Measurements from ENCODE around the gene XRCC3.

DNA sequence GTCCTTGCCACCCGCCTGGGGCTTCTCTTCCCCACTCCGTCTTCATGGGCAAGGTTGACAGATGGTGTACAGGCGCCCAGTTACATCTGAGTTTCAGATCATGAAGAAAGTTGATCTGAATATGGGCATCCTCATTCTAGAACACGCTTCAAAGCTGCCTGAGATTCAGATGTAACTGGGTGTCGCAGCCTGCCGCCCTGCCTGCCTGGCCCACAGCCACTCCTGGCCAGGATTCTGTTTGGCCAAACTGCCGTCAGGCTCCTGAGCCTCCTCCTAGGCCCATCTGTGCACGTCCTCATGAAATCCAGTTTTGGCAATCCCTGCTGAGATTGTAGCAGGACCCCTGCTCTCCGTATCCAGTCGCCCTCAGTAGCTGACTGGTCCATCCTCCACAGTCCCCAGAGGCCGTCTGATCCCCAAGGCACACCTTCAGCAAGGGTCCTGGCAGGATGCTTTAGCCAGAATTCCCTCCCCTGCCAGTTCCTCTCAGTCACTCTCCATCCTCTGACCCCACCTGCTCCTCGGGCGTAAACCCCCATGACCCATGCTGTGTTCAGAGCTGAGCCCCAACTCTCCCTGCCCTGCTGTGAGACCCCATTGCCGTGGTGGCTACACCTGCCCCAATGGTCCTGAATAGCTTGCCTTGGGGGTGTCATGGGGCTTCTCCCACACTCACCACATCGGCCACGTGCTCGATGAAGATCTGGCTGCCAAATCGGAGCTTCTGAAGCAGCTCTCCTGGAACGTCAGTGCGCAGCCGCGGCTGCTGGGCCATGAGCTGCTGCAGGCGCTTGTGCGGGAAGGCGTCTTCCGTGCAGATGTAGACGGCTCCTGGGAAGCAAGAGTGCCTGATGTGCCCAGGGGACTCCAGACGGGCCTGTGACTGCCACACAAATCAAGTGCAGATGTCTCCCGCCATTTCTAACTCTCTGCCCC lies 12.5 kb downstream of the XRCC3 start:
- TF ChIP-seq, protein P1, sequence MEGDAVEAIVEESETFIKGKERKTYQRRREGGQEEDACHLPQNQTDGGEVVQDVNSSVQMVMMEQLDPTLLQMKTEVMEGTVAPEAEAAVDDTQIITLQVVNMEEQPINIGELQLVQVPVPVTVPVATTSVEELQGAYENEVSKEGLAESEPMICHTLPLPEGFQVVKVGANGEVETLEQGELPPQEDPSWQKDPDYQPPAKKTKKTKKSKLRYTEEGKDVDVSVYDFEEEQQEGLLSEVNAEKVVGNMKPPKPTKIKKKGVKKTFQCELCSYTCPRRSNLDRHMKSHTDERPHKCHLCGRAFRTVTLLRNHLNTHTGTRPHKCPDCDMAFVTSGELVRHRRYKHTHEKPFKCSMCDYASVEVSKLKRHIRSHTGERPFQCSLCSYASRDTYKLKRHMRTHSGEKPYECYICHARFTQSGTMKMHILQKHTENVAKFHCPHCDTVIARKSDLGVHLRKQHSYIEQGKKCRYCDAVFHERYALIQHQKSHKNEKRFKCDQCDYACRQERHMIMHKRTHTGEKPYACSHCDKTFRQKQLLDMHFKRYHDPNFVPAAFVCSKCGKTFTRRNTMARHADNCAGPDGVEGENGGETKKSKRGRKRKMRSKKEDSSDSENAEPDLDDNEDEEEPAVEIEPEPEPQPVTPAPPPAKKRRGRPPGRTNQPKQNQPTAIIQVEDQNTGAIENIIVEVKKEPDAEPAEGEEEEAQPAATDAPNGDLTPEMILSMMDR (conservative IDR thresholded peaks at IDR 0.05 in 1 of 2, IDR thresholded peaks at IDR 0.05 in 1 of 2; ENCODE audit: extremely low read depth in 1 of 2, insufficient read depth in 1 of 2, low read depth in 1 of 2, low read length in 2 of 2): no peak
- TF ChIP-seq EZH2 (IDR thresholded peaks at IDR 0.05; ENCODE audit: borderline replicate concordance, low read length): no peak
